Loucy (cell line): ENCODE data around the gene CC2D2A.

Experiments used
- H2AFZ ChIP-seq: fragments of 200-600 bp; sonication (generic); 2 replicates; pipeline ENCODE4 v1.6.0; 2016; ENCODE audit warnings: antibody characterized with exemption, mild to moderate bottlenecking, low read length, moderate library complexity
- H3F3A ChIP-seq: fragments of 200-600 bp; 2 replicates; pipeline ENCODE4 v1.6.0; 2016; ENCODE audit warnings: antibody characterized with exemption, low read depth, mild to moderate bottlenecking
- H3K27me3 ChIP-seq: fragments of 200-600 bp; sonication (generic); 2 replicates; pipeline ENCODE4 v1.6.1; 2014; ENCODE audit warnings: low read length, mild to moderate bottlenecking; ENCODE audit not compliant: insufficient read depth, poor library complexity, severe bottlenecking
- H3K36me3 ChIP-seq: fragments of 200-600 bp; sonication (generic); 2 replicates; pipeline ENCODE4 v1.6.1; 2016; ENCODE audit warnings: low read length; ENCODE audit not compliant: insufficient read depth
- H3K4me1 ChIP-seq: fragments of 200-600 bp; sonication (generic); 2 replicates; pipeline ENCODE4 v1.5.1; 2014; ENCODE audit warnings: low read length, mild to moderate bottlenecking; ENCODE audit not compliant: insufficient read depth, poor library complexity, severe bottlenecking
- H3K4me2 ChIP-seq: fragments of 200-600 bp; sonication (generic); 2 replicates; pipeline ENCODE4 v1.6.0; 2014; ENCODE audit warnings: antibody characterized with exemption, low read length, low read depth, mild to moderate bottlenecking; ENCODE audit not compliant: poor library complexity, severe bottlenecking
- H3K4me3 ChIP-seq: fragments of 200-600 bp; sonication (generic); 2 replicates; pipeline ENCODE4 v1.5.1; 2014; ENCODE audit warnings: low read length, mild to moderate bottlenecking, mixed read lengths; ENCODE audit not compliant: poor library complexity, severe bottlenecking
- H3K79me2 ChIP-seq: fragments of 200-600 bp; sonication (generic); 2 replicates; pipeline ENCODE4 v1.6.1; 2014; ENCODE audit warnings: low read length; ENCODE audit not compliant: insufficient read depth
- H3K9ac ChIP-seq: fragments of 200-600 bp; sonication (generic); 2 replicates; pipeline ENCODE4 v1.6.0; 2014; ENCODE audit warnings: mild to moderate bottlenecking, low read depth, low read length, moderate library complexity; ENCODE audit not compliant: poor library complexity, severe bottlenecking
- H3K9me2 ChIP-seq: fragments of 200-600 bp; sonication (generic); replicated peaks from 2 replicates; pipeline ENCODE4 v1.6.1; 2016; ENCODE audit warnings: low read depth, low read length, mixed read lengths
- H3K9me3 ChIP-seq: fragments of 200-600 bp; sonication (generic); 2 replicates; pipeline ENCODE4 v1.6.1; 2014; ENCODE audit warnings: mild to moderate bottlenecking, antibody characterized with exemption, low read length, low read depth; ENCODE audit not compliant: insufficient read depth
- H4K20me1 ChIP-seq: fragments of 200-600 bp; sonication (generic); 2 replicates; pipeline ENCODE4 v1.6.0; 2014; ENCODE audit warnings: antibody characterized with exemption, low read length, mild to moderate bottlenecking; ENCODE audit not compliant: insufficient read depth, poor library complexity, severe bottlenecking
- CTCF ChIP-seq: fragments of 200-600 bp; sonication (generic); conservative IDR thresholded peaks from 2 replicates; pipeline ENCODE4 v1.5.1; 2014; ENCODE audit warnings: mild to moderate bottlenecking, antibody characterized with exemption, low read length
- EZH2phosphoT487 ChIP-seq: fragments of 200-600 bp; IDR thresholded peaks from 2 replicates; pipeline ENCODE4 v1.6.1; 2018; ENCODE audit warnings: antibody characterized with exemption, mild to moderate bottlenecking, moderate library complexity, borderline replicate concordance

CC2D2A gene

GRCh38 chr4:15498356-15498755, 28.7 kb downstream of the CC2D2A start:
- Histone ChIP-seq H3K4me3 (no peak overlapping the region), H3K9me2 (no peaks in the 10 kb centered on the region), H3K79me2 (no peaks in the 10 kb centered on the region), H4K20me1 (no peaks in the 10 kb centered on the region), H3F3A (no peaks in the 10 kb centered on the region), H3K4me2 (no peak overlapping the region), H3K9me3 (no peaks in the 10 kb centered on the region), H3K9ac (no peak overlapping the region), H2AFZ (no peak overlapping the region), H3K27me3 (no peaks in the 10 kb centered on the region), H3K4me1 (no peaks in the 10 kb centered on the region), H3K36me3 (no peaks in the 10 kb centered on the region)
- no peak for TF ChIP-seq CTCF
- no peak for TF ChIP-seq EZH2phosphoT487

GRCh38 chr4:15500701-15501100, 31.0 kb downstream of the CC2D2A start:
- no peak overlapping the region for H3K4me2 ChIP-seq
- no peaks in the 10 kb centered on the region for H3K9me2 ChIP-seq
- no peaks in the 10 kb centered on the region for H3F3A ChIP-seq
- no peaks in the 10 kb centered on the region for H3K4me1 ChIP-seq
- H3K9me3 ChIP-seq, result no peaks in the 10 kb centered on the region
- H3K27me3 ChIP-seq, result no peaks in the 10 kb centered on the region
- no peaks in the 10 kb centered on the region for H3K79me2 ChIP-seq
- no peaks in the 10 kb centered on the region for H4K20me1 ChIP-seq
- no peak overlapping the region for H3K4me3 ChIP-seq
- no peak overlapping the region for H3K9ac ChIP-seq
- H2AFZ ChIP-seq, result no peak overlapping the region
- TF ChIP-seq EZH2phosphoT487 (no peak), CTCF (no peak)
- no peaks in the 10 kb centered on the region for H3K36me3 ChIP-seq

- Histone ChIP-seq H3K9ac (no peak overlapping the region), H3K4me2 (no peak overlapping the region), H3F3A (no peaks in the 10 kb centered on the region), H3K9me2 (no peaks in the 10 kb centered on the region), H3K9me3 (no peaks in the 10 kb centered on the region), H3K36me3 (no peaks in the 10 kb centered on the region), H3K27me3 (no peaks in the 10 kb centered on the region), H3K4me3 (no peak overlapping the region), H3K4me1 (no peaks in the 10 kb centered on the region), H3K79me2 (no peaks in the 10 kb centered on the region), H4K20me1 (no peaks in the 10 kb centered on the region), H2AFZ (no peak overlapping the region)
- TF ChIP-seq EZH2phosphoT487 (no peak), CTCF (no peak)
Measured at GRCh38 chr4:15501941-15502340, 32.3 kb downstream of the CC2D2A start.
